Measurements from ENCODE around the gene CASP2.

The CASP2 gene

DNA sequence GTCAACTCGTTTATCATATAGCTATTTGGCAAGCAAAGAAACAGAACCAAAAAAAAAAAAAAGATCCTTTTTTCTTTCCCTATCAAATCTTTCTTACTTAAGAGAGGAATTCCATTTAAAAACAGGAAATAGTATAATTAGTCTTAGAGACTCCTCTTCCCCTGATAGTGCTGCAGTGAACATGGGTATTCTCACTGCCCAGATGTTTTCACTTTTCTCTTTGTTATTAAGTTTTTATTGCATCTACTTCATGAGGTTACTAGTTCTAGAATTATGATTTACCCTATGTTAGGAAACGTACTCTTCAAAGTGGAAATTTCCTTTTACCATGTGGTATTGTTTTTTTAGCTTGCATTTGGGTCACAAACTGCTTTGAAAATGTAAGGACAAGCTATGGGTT lies 8.5 kb downstream of the CASP2 start:
- no peak for DNase-seq (ENCODE audit: low read depth)

DNA sequence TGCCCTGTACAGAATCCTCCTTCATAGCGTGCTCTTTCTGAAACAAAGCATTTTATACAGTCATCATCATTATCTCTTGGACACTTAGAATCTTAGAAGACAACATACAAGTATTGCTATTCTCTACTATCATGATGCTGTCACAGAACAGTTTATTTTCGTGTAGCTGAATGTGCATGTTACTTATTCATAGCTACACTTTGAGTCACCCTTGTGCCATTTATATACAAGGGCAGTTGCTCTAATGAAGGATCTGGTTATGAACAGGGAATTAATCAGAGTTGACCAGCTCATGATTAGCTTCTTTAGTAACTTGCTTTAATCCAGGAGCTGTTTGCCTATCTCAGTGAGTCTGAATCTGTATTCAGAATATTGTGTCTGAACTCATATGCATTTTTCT lies 11.2 kb downstream of the CASP2 start:
- no peak for DNase-seq (ENCODE audit: low read depth)

- no peak for DNase-seq (ENCODE audit: low read depth)
Measured at GRCh38 chr7:143299840-143300239, 11.7 kb downstream of the CASP2 start.

GRCh38 chr7:143300959-143301935 lies 13.1 kb downstream of the CASP2 start:
- no peak for DNase-seq (ENCODE audit: low read depth)

- DNase-seq (ENCODE audit: low read depth), result no peak
Measured at GRCh38 chr7:143303733-143304132, 15.6 kb downstream of the CASP2 start.

DNA sequence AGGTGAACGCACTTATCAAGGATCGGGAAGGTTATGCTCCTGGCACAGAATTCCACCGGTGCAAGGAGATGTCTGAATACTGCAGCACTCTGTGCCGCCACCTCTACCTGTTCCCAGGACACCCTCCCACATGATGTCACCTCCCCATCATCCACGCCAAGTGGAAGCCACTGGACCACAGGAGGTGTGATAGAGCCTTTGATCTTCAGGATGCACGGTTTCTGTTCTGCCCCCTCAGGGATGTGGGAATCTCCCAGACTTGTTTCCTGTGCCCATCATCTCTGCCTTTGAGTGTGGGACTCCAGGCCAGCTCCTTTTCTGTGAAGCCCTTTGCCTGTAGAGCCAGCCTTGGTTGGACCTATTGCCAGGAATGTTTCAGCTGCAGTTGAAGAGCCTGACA lies 16.8 kb downstream of the CASP2 start:
- DNase-seq (ENCODE audit: low read depth), result no peak

- peak; percentile 30 for DNase-seq (ENCODE audit: low read depth)
Measured at GRCh38 chr7:143305423-143306070, 17.4 kb downstream of the CASP2 start.

- no peak for DNase-seq (ENCODE audit: low read depth)
Measured at GRCh38 chr7:143308632-143309031, 20.5 kb downstream of the CASP2 start.

DNA sequence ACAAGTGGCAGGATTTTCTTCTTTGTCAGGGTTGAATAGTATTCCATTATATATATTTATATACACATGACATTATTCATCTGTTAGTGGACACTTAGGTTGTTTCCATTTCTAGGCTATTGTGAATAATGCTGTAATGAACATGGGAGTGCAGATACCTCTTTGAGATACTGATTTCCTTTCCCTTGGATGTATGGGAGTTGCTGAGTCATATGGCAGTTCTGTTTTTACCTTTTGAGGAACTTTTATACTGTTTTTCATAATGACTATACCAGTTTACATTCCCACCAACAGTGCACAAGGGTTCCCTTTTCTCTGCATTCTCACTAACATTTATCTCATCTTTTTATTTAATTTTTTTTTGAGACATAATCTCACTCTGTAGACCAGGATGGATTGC lies 26.0 kb downstream of the CASP2 start:
- no peak for DNase-seq (ENCODE audit: low read depth)

DNA sequence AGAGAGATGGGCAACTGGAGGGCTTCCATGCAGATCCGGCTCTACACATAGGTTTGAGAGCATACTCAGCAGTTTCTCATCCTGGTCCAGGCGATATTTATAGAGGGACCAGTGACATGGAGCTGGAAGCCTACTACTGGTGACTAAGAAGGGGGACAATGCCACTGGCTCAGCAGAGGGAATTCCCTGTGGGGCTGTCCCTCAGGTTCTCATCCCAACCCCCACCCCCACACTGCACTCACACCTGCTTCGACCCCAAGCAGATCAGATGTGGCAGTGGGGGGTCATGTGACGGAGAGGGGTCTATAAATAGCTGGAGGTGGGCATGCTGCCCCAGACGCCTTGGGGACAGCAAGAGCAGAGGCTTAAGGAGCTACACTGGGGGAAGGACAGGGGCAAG lies 27.6 kb downstream of the CASP2 start, which contains the start of gene CLCN1:
Gene CLCN1 (plus strand): TSS at position 336 of the 400 bp plus-strand sequence. CDS start 102 bp downstream, outside the sequence.
- no peak for DNase-seq (ENCODE audit: low read depth)

- DNase-seq (ENCODE audit: low read depth), result no peak
Measured at GRCh38 chr7:143316492-143316891, 28.3 kb downstream of the CASP2 start.

GRCh38 chr7:143318661-143319060 lies 30.5 kb downstream of the CASP2 start:
- peak; percentile 86 for DNase-seq (ENCODE audit: low read depth)

DNA sequence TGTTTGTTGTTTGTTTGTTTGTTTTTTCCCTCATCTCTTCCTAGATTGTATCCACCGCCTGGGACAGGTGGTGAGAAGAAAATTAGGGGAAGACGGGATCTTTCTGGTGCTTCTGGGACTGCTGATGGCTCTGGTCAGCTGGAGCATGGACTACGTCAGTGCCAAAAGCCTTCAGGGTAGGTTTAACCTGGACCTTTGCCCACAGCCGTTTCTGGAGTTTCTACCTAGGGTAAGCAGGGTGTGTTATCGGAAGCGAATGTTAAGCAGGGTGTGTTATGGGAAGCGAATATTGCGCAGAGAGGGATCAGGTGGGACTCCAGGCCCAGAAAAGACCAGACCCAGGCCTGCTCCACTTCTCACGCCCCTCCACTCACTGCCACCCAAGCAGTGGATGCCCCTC lies 32.5 kb downstream of the CASP2 start:
- DNase-seq (ENCODE audit: low read depth), result no peak

DNA sequence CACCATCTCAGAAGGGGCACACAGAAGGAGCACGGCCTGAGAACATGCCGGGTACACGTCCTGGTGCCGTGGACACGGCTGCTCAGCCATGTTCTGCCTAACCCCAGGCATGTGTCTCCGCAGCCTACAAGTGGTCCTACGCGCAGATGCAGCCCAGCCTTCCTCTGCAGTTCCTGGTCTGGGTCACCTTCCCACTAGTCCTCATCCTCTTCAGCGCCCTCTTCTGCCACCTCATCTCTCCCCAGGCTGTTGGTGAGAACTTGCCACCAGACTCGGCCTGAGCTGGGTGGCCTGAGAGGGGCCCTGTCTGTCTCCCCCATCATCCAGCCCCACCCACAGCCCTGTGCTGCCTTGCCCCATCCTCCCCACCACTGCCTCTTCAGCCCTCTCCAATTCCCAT lies 33.1 kb downstream of the CASP2 start:
- DNase-seq (ENCODE audit: low read depth), result no peak

DNA sequence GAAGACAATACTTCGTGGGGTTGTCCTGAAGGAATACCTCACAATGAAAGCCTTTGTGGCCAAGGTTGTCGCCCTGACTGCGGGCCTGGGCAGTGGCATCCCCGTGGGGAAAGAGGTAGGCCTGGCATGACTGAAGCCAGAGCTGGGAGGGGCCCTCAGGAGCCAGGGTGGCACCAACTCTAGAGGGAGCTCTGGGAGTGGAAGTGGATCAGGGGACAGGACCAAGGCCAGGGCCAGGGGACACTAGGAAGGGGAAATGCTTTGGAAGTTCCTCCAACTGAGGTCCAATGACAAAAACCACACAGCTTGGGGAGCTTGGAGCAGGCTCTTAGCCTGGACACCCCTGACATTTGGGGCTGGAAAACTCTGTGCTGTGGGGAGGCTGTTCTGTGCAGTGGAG lies 33.6 kb downstream of the CASP2 start:
- no peak for DNase-seq (ENCODE audit: low read depth)

GRCh38 chr7:143322760-143323633 lies 34.8 kb downstream of the CASP2 start:
- DNase-seq (ENCODE audit: low read depth), result no peak

- no peak for DNase-seq (ENCODE audit: low read depth)
Measured at GRCh38 chr7:143323653-143324052, 35.5 kb downstream of the CASP2 start.

GRCh38 chr7:143325240-143325639 lies 37.1 kb downstream of the CASP2 start:
- peak; percentile 62 for DNase-seq (ENCODE audit: low read depth)

GRCh38 chr7:143327903-143328302 lies 39.8 kb downstream of the CASP2 start:
- no peak for DNase-seq (ENCODE audit: low read depth)

DNA sequence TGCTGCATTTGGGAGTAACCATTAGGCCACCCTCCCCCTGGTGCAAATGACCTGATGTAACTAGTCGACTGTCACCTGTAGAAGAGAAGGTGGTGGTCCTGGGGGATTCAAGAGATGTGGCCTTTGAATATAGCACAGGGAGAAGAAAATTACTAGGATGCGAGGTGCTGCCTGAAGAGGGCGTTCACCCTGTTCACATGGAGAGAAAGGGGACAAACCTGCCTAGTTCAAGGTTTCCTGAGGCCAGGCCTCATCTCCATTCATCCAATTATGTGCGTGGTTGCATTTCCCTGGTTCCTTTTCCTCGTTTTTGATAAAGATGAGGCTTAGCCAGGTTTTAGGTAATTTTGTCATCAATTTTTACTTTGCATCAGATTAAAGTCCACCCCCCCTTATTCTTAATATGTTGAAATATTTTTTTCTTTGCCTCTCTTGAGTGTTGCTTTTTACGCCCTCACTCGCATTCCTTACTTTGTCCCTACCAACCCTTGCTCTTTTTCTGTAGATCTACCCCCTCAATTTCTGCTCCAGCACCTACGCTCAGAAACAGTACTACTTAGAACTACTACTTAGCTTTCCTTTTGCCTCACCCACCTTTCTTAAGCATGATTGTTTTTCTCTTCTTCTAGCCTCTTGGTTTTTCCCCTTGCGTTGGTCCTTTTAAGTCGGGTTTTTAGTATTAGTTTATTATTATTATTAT lies 41.5 kb downstream of the CASP2 start:
- DNase-seq (ENCODE audit: low read depth), result no peak

GRCh38 chr7:143331179-143331801 lies 43.1 kb downstream of the CASP2 start:
- peak; percentile 91 for DNase-seq (ENCODE audit: low read depth)

Measured in fibroblast of gingiva (primary cell).